ENCODE results near the gene TRMT5. TPM values are rescaled to one million over a fixed set of nuclear protein-coding genes. Genes with fewer than 3 reads are reported as not detected.

Gene TRMT5
- total and polyA plus RNA-seq, 2 donors (not counting 3 experiments of a cell fraction or from before 2014, with no cell fraction given) = 2.4 to 12.6 TPM

- Histone ChIP-seq H3K4me3 (replicated peaks in 1 of 3; ENCODE audit: insufficient read depth in 1 of 3, low read depth in 1 of 3, low read length in 3 of 3) (no peak overlapping the region), H3K27ac (ENCODE audit: insufficient read depth, low read depth, low read length) (no peak overlapping the region), H2AFZ (ENCODE audit: low read depth, low read length) (no peak overlapping the region), H4K20me1 (replicated peaks; ENCODE audit: control insufficient read depth, extremely low read depth, insufficient read depth, low read length) (no peaks in the 10 kb centered on the region), H3K27me3 (ENCODE audit: control insufficient read depth in 2 of 2, insufficient read depth in 2 of 2, low read length in 2 of 2) (no peaks in the 10 kb centered on the region), H3K36me3 (ENCODE audit: control insufficient read depth in 2 of 2, extremely low read depth in 1 of 2, insufficient read depth in 2 of 2, low read length in 2 of 2) (no peaks in the 10 kb centered on the region), H3K4me2 (ENCODE audit: insufficient read depth, low read length) (no peak overlapping the region), H3K9me1 (replicated peaks; ENCODE audit: control insufficient read depth, extremely low read depth, insufficient read depth, low read length) (no peaks in the 10 kb centered on the region), H3K4me1 (ENCODE audit: control insufficient read depth, extremely low read depth, insufficient read depth, low read length) (peaks cover 11% of the 10 kb centered on the region), H3K9me3 (replicated peaks; ENCODE audit: control insufficient read depth, insufficient read depth, low read length) (no peaks in the 10 kb centered on the region), H3K79me2 (ENCODE audit: control insufficient read depth, insufficient read depth, low read length) (no peaks in the 10 kb centered on the region), H3K9ac (replicated peaks; ENCODE audit: extremely low read depth, insufficient read depth, low read length) (no peak overlapping the region)
- CTCF ChIA-PET = no interaction called here
- TF ChIP-seq MYC (IDR thresholded peaks at IDR 0.05; ENCODE audit: low read depth, low read length) (no peak), POLR2AphosphoS5 (IDR thresholded peaks at IDR 0.05; ENCODE audit: insufficient read depth, low read depth, low read length) (no peak), POLR2A (IDR thresholded peaks at IDR 0.05; ENCODE audit: low read depth, low read length) (no peak), FOS (IDR thresholded peaks at IDR 0.05; ENCODE audit: borderline replicate concordance, insufficient read depth, low read length) (no peak), CTCF (IDR thresholded peaks at IDR 0.05; ENCODE audit: extremely low read depth in 1 of 2, insufficient read depth in 1 of 2, low read depth in 1 of 2, low read length in 2 of 2) (no peak), EZH2 (IDR thresholded peaks at IDR 0.05; ENCODE audit: borderline replicate concordance, low read depth, low read length, severe bottlenecking) (no peak), JUN (IDR thresholded peaks at IDR 0.05; ENCODE audit: borderline replicate concordance, insufficient read depth, insufficient read length, low read depth) (no peak), GATA2 (IDR thresholded peaks at IDR 0.05; ENCODE audit: insufficient read depth, insufficient read length, low read depth, low read length) (no peak)
- TF ChIP-seq, protein P1, sequence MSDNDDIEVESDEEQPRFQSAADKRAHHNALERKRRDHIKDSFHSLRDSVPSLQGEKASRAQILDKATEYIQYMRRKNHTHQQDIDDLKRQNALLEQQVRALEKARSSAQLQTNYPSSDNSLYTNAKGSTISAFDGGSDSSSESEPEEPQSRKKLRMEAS (IDR thresholded peaks at IDR 0.05; ENCODE audit: insufficient read depth, insufficient read length) = no peak
- BruUV-seq (replicated peaks) = no TSS peak
- DNase-seq (ENCODE audit: low read depth, low spot score) = no peak
- intact Hi-C loops (cut with micrococcal nuclease) = no loop called here
- POLR2A ChIA-PET = no interaction called here
- FAIRE-seq = no peak
- dilution Hi-C loops (cut with MboI; ENCODE audit: extremely low pct_ligation_motif_present, low sequenced_read_pairs) = no loop called here
Measured at GRCh38 chr14:60946773-60947172, 34.1 kb downstream of the TRMT5 start.

All from endothelial cell of umbilical vein (primary cell).